K562 (cell line): ENCODE measurements around the gene QSOX2. TPM values are rescaled to one million over a fixed set of nuclear protein-coding genes. Genes with fewer than 3 reads are reported as not detected.

Source experiments
- ATAC-seq: fragments of 200-7000 bp; cut with Tn5 transposase; 3 replicates; pipeline ENCODE4 v1.9.1; 2020; ENCODE audit warnings: moderate library complexity
- BruUV-seq: library from RNA; stranded (reverse); fragments of 400-500 nt; replicated peaks from 2 replicates; lab custom pipeline; 2021; lab: Mats Ljungman, UMichigan
- CTCF ChIA-PET: fragments of 300-600 bp; formaldehyde crosslinking; extraction: SDS; loops from one replicate; lab custom pipeline; 2021; ENCODE audit warnings: low intra/inter-chr PET ratio; lab: Yijun Ruan, JAX
- POLR2A ChIA-PET: fragments of 300-600, 350-650 bp; sonication (Branson Sonifier 250); formaldehyde crosslinking; extraction: SDS; loops from one replicate; lab custom pipeline; 2021; ENCODE audit warnings: antibody characterized with exemption, inconsistent platforms; lab: Yijun Ruan, JAX
- DNase-seq, 4 experiments: peaks; one replicate each; pipeline versions ENCODE4 v3.0.0 to v3.0.0-alpha.2; 2011 to 2018; ENCODE audit warnings: low spot score in 3 of 4, mixed read lengths in 3 of 4; ENCODE audit errors: extremely low read depth in 1 of 4
- FAIRE-seq: peaks from 2 replicates; lab custom pipeline; 2011; peaks lifted over from hg19 to GRCh38; lab: Jason Lieb, UNC
- H2AFZ ChIP-seq: 2 replicates; pipeline ENCODE4 v1.6.0; 2011; ENCODE audit warnings: low read depth, low read length, control low read depth, inconsistent platforms
- H3K27ac ChIP-seq: fragments of 200-600 bp; 3 replicates; pipeline ENCODE4 v1.8.0; 2011; ENCODE audit warnings: low read depth, mild to moderate bottlenecking, control low read depth, inconsistent platforms, low read length, moderate library complexity, mixed read lengths; ENCODE audit errors: extremely low read depth
- H3K27me3 ChIP-seq, 2 experiments: fragments of 300-600 bp in 1 of 2; 2 replicates in 1 of 2; 3 replicates in 1 of 2; pipeline versions ENCODE4 v1.6.0 to v1.8.0; 2011; ENCODE audit warnings: inconsistent platforms in 2 of 2, low read length in 2 of 2, mild to moderate bottlenecking in 1 of 2, mixed read lengths in 1 of 2, moderate library complexity in 1 of 2; ENCODE audit not compliant: control insufficient read depth in 2 of 2, insufficient read depth in 2 of 2
- H3K36me3 ChIP-seq: fragments of 300-600 bp; 3 replicates; pipeline ENCODE4 v1.8.0; 2011; ENCODE audit warnings: mild to moderate bottlenecking, low read length, inconsistent platforms; ENCODE audit not compliant: control insufficient read depth, insufficient read depth
- H3K4me1 ChIP-seq, 2 experiments: fragments of 200-600 bp in 1 of 2; replicated peaks in 1 of 2; 2 replicates in 1 of 2; 3 replicates in 1 of 2; pipeline versions ENCODE4 v1.5.1 to v1.8.0; 2011; ENCODE audit warnings: inconsistent platforms in 2 of 2, low read length in 2 of 2, mild to moderate bottlenecking in 1 of 2, mixed read lengths in 1 of 2, moderate library complexity in 1 of 2; ENCODE audit not compliant: control insufficient read depth in 2 of 2, insufficient read depth in 2 of 2
- H3K4me2 ChIP-seq: 2 replicates; pipeline ENCODE4 v1.6.1; 2011; ENCODE audit warnings: low read length, control low read depth, inconsistent platforms, mixed read lengths; ENCODE audit not compliant: insufficient read depth
- H3K4me3 ChIP-seq: fragments of 200-600 bp; sonication (generic), shearing (Covaris generic); 2 replicates; pipeline ENCODE4 v1.5.1; 2016; ENCODE audit warnings: control low read depth, inconsistent platforms
- H3K79me2 ChIP-seq: fragments of 200-600 bp; 3 replicates; pipeline ENCODE4 v1.8.0; 2011; ENCODE audit warnings: low read length, inconsistent platforms; ENCODE audit not compliant: control insufficient read depth, insufficient read depth
- H3K9ac ChIP-seq, 2 experiments: 2 replicates each; pipeline versions ENCODE4 v1.6.0 to v1.6.1; 2011; ENCODE audit warnings: low read depth in 2 of 2, low read length in 2 of 2, control low read depth in 1 of 2, inconsistent platforms in 1 of 2, mild to moderate bottlenecking in 1 of 2, mixed read lengths in 1 of 2; ENCODE audit not compliant: insufficient read depth in 1 of 2
- H3K9me1 ChIP-seq: one replicate; pipeline ENCODE4 v1.6.0; 2011; ENCODE audit warnings: inconsistent platforms, mild to moderate bottlenecking, low read length, moderate library complexity; ENCODE audit not compliant: control insufficient read depth, insufficient read depth
- H3K9me3 ChIP-seq: replicated peaks from 2 replicates; pipeline ENCODE4 v1.5.1; 2011; ENCODE audit warnings: low read depth, low read length, inconsistent platforms; ENCODE audit not compliant: control insufficient read depth, insufficient read depth
- H4K20me1 ChIP-seq: replicated peaks from 2 replicates; pipeline ENCODE4 v1.6.1; 2011; ENCODE audit warnings: low read length, inconsistent platforms, mixed read lengths; ENCODE audit not compliant: control insufficient read depth, insufficient read depth
- ETV5 ChIP-seq: sonication (generic); formaldehyde crosslinking; IDR thresholded peaks from 2 replicates; pipeline ENCODE4 v1.4.0; 2020; ENCODE audit warnings: low read depth, mild to moderate bottlenecking, missing genetic modification reagents
- HMGN3 ChIP-seq: IDR thresholded peaks from 2 replicates; pipeline ENCODE4 v1.6.1; 2011; ENCODE audit warnings: borderline replicate concordance, low read depth, mild to moderate bottlenecking, mixed read lengths, low read length; ENCODE audit not compliant: insufficient read length; ENCODE audit errors: extremely low read depth
- MAFG ChIP-seq: fragments of 450-650 bp; conservative IDR thresholded peaks from 2 replicates; pipeline ENCODE4 v1.6.1; 2016; ENCODE audit warnings: missing genetic modification characterization, missing compliant biosample characterization
- POLR2G ChIP-seq: fragments of 200-400 bp; formaldehyde crosslinking; IDR thresholded peaks from 2 replicates; pipeline ENCODE4 v1.6.1; 2017; ENCODE audit warnings: low read depth, mild to moderate bottlenecking, antibody characterized with exemption, low read length, moderate library complexity
- RBBP5 ChIP-seq: fragments of 200-600 bp; sonication (generic); IDR thresholded peaks from 2 replicates; pipeline ENCODE4 v1.6.1; 2012; ENCODE audit warnings: borderline replicate concordance, mild to moderate bottlenecking, low read length, control low read depth, inconsistent platforms; ENCODE audit not compliant: insufficient read depth, poor library complexity, severe bottlenecking
- RBFOX2 ChIP-seq: fragments of 200-400 bp; formaldehyde crosslinking; IDR thresholded peaks from 2 replicates; pipeline ENCODE4 v1.6.1; 2017; ENCODE audit warnings: low read depth, mild to moderate bottlenecking, low read length, moderate library complexity
- SPI1 ChIP-seq: IDR thresholded peaks from 2 replicates; pipeline ENCODE4 v1.6.1; 2011; ENCODE audit warnings: low read depth, low read length, control low read depth, borderline replicate concordance
- ZBTB17 ChIP-seq: fragments of 450-650 bp; formaldehyde crosslinking; IDR thresholded peaks from 2 replicates; pipeline ENCODE4 v1.4.0; 2020; ENCODE audit warnings: mild to moderate bottlenecking
- ZNF253 ChIP-seq: fragments of 250-450 bp; sonication (Bioruptor Pico); conservative IDR thresholded peaks from 2 replicates; pipeline ENCODE4 v1.6.1; 2021; ENCODE audit warnings: mild to moderate bottlenecking
- ZNF384 ChIP-seq: IDR thresholded peaks from 2 replicates; pipeline ENCODE4 v1.6.1; 2012; ENCODE audit warnings: low read depth, low read length, improper control_type of control experiment
- ZNF518B ChIP-seq: fragments of 250-450 bp; sonication (Bioruptor Pico); IDR thresholded peaks from 2 replicates; pipeline ENCODE4 v1.5.0; 2021; ENCODE audit warnings: mild to moderate bottlenecking, moderate library complexity
- WGBS: fragments of 100-300 bp; shearing (Covaris generic); methylation state at CpG from one replicate; pipeline ENCODE4 v1.1.6; 2016; ENCODE audit warnings: low coverage, mixed read lengths; ENCODE audit not compliant: insufficient coverage; ENCODE audit errors: missing lambda C conversion rate; 5-methylcytosine and 5-hydroxymethylcytosine counted together
- in situ Hi-C: fragments of 300-500 bp; cut with MboI; formaldehyde crosslinking; loops from 4 replicates; pipeline ENCODE4 v1.15.0; 2018; ENCODE audit warnings: inconsistent platforms, mixed read lengths
- intact Hi-C: fragments of 100-400 bp; cut with micrococcal nuclease; formaldehyde crosslinking; loops from 2 replicates; pipeline ENCODE4 v1.14.2; 2022
- polyA plus RNA-seq, 8 experiments: library from polyadenylated mRNA; depleted of rRNA in 4 of 8; stranded (reverse) in 5 of 8; unstranded in 3 of 8; fragments of >200 nt; fragmentation: Nextera tagmentation in 2 of 8; fragmentation: Illumina TruSeq in 1 of 8; extraction: Ambion mirVana in 2 of 8; extraction: Trizol in 1 of 8; gene quantifications; 2 replicates each; pipeline versions ENCODE4 v1.2.1 to v1.2.3, GENCODE V29; 2011 to 2014; ENCODE audit warnings: inconsistent platforms in 1 of 8, missing spikeins in 1 of 8
- total RNA-seq, 7 experiments: library from RNA; depleted of rRNA in 6 of 7; stranded (reverse); fragments of >200 nt in 6 of 7; fragmentation: Illumina TruSeq in 2 of 7; extraction: Trizol in 2 of 7; gene quantifications; 2 replicates each; pipeline versions ENCODE4 v1.2.1 to v1.2.3, GENCODE V29; 2011 to 2021; ENCODE audit warnings: low replicate concordance in 1 of 7

The QSOX2 gene
- total and polyA plus RNA-seq, 9 of the 15 experiments (the other 6 are each of a cell fraction or from before 2014, with no cell fraction given) = 0.51 to 23.7 (median 12.7) TPM

- no peak for TF ChIP-seq ZNF518B (CRISPR knock-in tag)
- peak; percentile 40; the same call in 1 of the 2 replicates for TF ChIP-seq RBFOX2
- TF ChIP-seq POLR2G = 0 out of 2 replicates have a peak, but pooled peaks have one; percentile 38
- TF ChIP-seq, all 486 proteins: peak for 4
Measured at GRCh38 chr9:136239135-136239982, 6.3 kb downstream of the QSOX2 start (continued).

- H2AFZ ChIP-seq = no peak overlapping the region
- H3K9ac ChIP-seq = peak overlapping the region in 1 of 2 experiments; percentile 57; a peak in 2 of 4 replicates
- H3K9me1 ChIP-seq = peaks cover 14% of the 10 kb centered on the region
- peaks cover 69% of the 10 kb centered on the region for H3K36me3 ChIP-seq
- no TSS peak for BruUV-seq
- in situ Hi-C loops (no loop called here), intact Hi-C loops (no loop called here)
- peak overlapping the region; percentile 12; the same call in 2 of the 3 replicates for H3K27ac ChIP-seq
- no peak for FAIRE-seq
- ChIA-PET CTCF (no interaction called here), POLR2A (interaction anchor here (0.5 to 1.5 kb wide), 5 partner anchors 9 to 186 kb away, joined by 3 to 5 read pairs (median 4); no protein-coding TSS in a partner anchor)
- H3K27me3 ChIP-seq = no peaks in the 10 kb centered on the region
- H3K4me3 ChIP-seq = no peak overlapping the region
- no peak for DNase-seq
- peaks cover 52% of the 10 kb centered on the region for H4K20me1 ChIP-seq
- no peak for ATAC-seq
- WGBS = 67% methylated on average over 11 of the region's 12 CpGs
- peaks cover 89% of the 10 kb centered on the region for H3K79me2 ChIP-seq
- no peaks in the 10 kb centered on the region for H3K9me3 ChIP-seq
- H3K4me1 ChIP-seq = peaks cover 31 to 75% of the 10 kb centered on the region in 2 experiments; a peak in 4 of 5 replicates
- H3K4me2 ChIP-seq = peak overlapping the region; percentile 68
- peak; percentile 34 for TF ChIP-seq HMGN3
- TF ChIP-seq MAFG (tag) = no peak
- TF ChIP-seq POLR2G = peak; percentile 48; the same call in 1 of the 2 replicates
- TF ChIP-seq ZBTB17 (CRISPR knock-in tag) = no peak
- no peak for TF ChIP-seq ZNF384
- TF ChIP-seq ETV5 (CRISPR knock-in tag) = 0 out of 2 replicates have a peak, but pooled peaks have one; percentile 4
- no peak for TF ChIP-seq ZNF253 (CRISPR knock-in tag)
- TF ChIP-seq RBFOX2 = peak; percentile 41; the same call in 1 of the 2 replicates
- TF ChIP-seq RBBP5 = peak; percentile 46
- TF ChIP-seq SPI1 = peak; percentile 60; the same call in 1 of the 2 replicates
Measured at GRCh38 chr9:136238342-136238732, 7.3 kb downstream of the QSOX2 start.
